Uterus (tissue), 2 donors: Measurements from ENCODE around the gene FGD6.

ENCODE experiments used
- CTCF ChIP-seq, 4 experiments: fragments of 200-600 bp in 2 of 4; fragments of 450-650 bp in 2 of 4; sonication (generic) in 2 of 4; IDR thresholded peaks; one replicate each; pipeline ENCODE4 v1.5.1; 2016 to 2019; ENCODE audit warnings: antibody characterized with exemption in 4 of 4, mild to moderate bottlenecking in 2 of 4, moderate library complexity in 1 of 4
- POLR2A ChIP-seq, 2 donors: fragments of 450-650 bp; IDR thresholded peaks; one replicate each; pipeline ENCODE4 v1.6.1; 2016; ENCODE audit warnings: antibody characterized with exemption in 2 of 2, mild to moderate bottlenecking in 1 of 2, moderate library complexity in 1 of 2

GRCh38 chr12:95150501-95150900, 66.8 kb downstream of the FGD6 start:
- TF ChIP-seq CTCF (IDR thresholded peaks at IDR 0.05) (no peak), POLR2A (IDR thresholded peaks at IDR 0.05) (no peak)
